ENCODE results near the gene LPCAT2. TPM values are rescaled to one million over a fixed set of nuclear protein-coding genes. Genes with fewer than 3 reads are reported as not detected.
"Not testable (repeated sequence)": the region's sequence is repeated elsewhere in the genome, so short reads cannot be mapped to it uniquely, and the experiment has no call there.

LPCAT2 gene
- total RNA-seq, 1 donor from 2014 or later: 3.1 TPM

DNA sequence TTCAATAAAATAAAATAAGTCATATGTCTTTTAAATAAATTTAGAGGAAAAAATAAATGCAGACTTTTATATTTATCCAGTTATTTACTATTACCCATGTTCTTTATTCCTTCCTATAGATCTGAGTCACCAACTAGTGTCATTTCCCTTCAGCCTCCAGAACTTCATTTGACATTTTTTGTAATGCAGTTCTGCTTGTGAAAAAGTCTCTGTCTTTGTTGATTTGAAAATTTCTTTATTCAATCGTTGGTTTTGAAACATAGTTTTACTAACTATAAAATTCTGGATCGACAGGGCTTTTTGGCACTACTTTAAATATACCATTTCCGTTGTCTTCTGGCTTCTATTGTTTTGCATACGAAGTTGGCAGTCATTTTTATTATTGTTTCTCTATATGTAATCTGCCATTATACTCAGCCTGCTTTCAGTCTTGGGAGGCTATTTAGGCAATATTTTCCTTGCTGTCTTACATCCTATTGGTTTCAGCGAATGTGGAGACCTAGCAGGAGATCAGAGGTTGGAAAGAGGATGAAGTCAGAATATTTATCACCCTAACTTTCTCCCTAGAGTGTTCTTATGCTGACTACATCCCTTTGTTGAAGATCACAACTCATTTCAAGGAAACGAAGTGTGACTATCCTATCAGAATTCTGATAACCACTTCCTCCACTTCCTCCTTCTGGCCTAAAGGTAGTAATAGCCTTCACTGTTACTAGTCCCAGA, 104.9 kb downstream of the LPCAT2 start:
- no peak for DNase-seq

GRCh38 chr16:55615071-55615470, 106.2 kb downstream of the LPCAT2 start:
- DNase-seq: no peak

GRCh38 chr16:55615670-55616069, 106.8 kb downstream of the LPCAT2 start:
- not testable (repeated sequence) for DNase-seq

GRCh38 chr16:55621771-55622170, 112.9 kb downstream of the LPCAT2 start:
- DNase-seq: no peak

DNA sequence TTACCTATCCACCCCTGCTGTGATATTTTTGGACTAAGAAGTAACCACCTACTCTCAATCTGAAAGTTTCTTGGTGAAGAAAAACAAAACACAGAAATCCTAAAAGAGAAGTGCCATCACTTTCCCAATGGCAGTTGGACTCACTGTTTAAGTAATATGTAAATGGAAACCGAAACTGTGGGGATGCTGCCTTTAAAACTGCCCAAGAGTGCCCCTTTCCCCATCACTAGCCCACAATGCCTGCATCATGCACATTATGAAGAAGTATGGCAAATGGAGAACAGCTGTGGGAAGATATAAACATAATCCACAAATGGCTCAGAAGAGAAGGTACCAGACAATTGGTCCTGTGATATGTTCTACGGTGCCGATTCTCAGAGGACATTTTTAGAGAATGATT, 113.4 kb downstream of the LPCAT2 start:
- DNase-seq: no peak

- no peak for DNase-seq
These were observed 114.2 kb downstream of the LPCAT2 start for GRCh38 chr16:55622930-55623561.

GRCh38 chr16:55623640-55624039, 114.8 kb downstream of the LPCAT2 start:
- DNase-seq: no peak

- DNase-seq: no peak
These were observed 115.8 kb downstream of the LPCAT2 start for GRCh38 chr16:55624696-55625095.

DNA sequence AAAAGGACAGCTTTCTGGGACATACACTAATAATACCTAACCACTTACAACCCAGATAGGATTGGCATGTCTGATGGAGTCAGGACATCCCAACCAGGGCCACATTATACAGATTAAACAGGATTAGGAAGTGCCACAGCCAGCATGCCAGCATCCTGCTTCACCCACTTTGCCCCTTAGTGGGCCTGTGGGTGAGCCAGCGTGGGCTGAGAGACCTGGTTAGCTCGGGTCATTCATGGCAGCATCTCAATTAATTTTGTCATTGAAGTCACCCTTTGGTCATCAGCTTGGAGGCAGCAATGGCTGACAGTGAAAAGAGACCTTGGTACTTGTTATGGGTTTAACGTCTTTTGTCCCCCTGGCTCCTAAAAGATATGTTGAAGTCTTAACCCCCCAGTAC, 117.0 kb downstream of the LPCAT2 start:
- DNase-seq: no peak

- DNase-seq: no peak
These were observed 119.6 kb downstream of the LPCAT2 start for GRCh38 chr16:55628306-55628968.

- DNase-seq: no peak
These were observed 121.9 kb downstream of the LPCAT2 start for GRCh38 chr16:55630774-55631173.

DNA sequence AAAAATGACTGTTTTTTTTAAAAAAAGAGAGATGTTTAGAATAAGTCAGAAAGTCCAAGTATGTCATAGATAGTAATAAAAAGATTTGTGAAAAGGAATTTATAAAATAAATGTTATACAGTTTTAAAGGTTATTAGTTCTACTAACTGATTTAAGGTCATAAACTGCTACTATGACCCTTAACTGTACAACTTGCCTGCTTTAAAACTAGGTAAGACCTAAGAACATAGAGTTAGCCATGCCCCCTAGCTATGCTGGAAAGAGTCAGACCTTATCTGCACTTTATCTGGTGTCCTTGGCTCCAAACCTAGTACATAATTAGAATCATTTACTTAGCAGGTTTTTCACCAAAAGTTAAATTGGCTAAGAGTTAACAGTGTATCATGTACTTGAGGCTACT, 123.4 kb downstream of the LPCAT2 start:
- DNase-seq: no peak

DNA sequence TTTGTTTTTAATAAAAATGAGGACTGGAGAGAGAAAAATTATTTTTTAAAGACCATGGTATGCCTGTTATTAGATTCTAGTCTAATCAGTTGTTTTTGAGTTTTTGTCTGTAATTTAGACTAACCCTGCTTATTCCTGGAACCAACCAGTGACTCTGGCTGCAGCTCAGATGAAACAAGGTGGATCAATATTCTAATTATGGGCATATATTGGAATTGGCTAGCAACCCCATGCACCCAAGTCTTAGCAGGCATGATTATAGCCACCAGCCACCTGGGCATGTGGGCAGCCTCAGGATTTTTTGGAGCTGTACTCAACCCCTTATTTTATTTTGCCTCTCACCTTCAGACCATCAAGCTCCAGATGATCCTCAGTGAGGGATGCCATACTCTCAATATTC, 125.3 kb downstream of the LPCAT2 start:
- DNase-seq: no peak

Other genes starting within 250 kb of the LPCAT2 start
- gene IRX6, start 184.9 kb upstream of the LPCAT2 start, total RNA-seq: not detected
- gene MMP2, start 29.9 kb upstream of the LPCAT2 start, total RNA-seq: 9.4 TPM
- gene CAPNS2, start 57.6 kb downstream of the LPCAT2 start, total RNA-seq: not detected
- not detected for gene SLC6A2, start 146.9 kb downstream of the LPCAT2 start, total RNA-seq

Data from occipital lobe (tissue), 2 donors.